Mesenchymal stem cell (in vitro differentiated cells and primary cell): ENCODE data around the gene RFFL.
A peak's percentile ranks its signal among the peaks of the same experiment; 100 is the strongest.

Source experiments
- DNase-seq: peaks from one replicate; pipeline ENCODE4 v3.0.0-alpha.2; 2013
- H2AFZ ChIP-seq: one replicate; pipeline ENCODE4 v1.6.1; 2013; ENCODE audit warnings: low read depth, mild to moderate bottlenecking, control low read depth, inconsistent platforms, low read length, moderate library complexity
- H2AK5ac ChIP-seq: 2 replicates; pipeline ENCODE4 v1.6.1; 2013; ENCODE audit warnings: low read length, moderate library complexity, mild to moderate bottlenecking, inconsistent platforms; ENCODE audit not compliant: severe bottlenecking
- H2BK120ac ChIP-seq: one replicate; pipeline ENCODE4 v1.6.1; 2013; ENCODE audit warnings: low read depth, mild to moderate bottlenecking, inconsistent platforms, low read length, moderate library complexity
- H2BK12ac ChIP-seq, 2 experiments: one replicate each; pipeline ENCODE4 v1.6.1; 2013; ENCODE audit warnings: inconsistent platforms in 2 of 2, low read length in 2 of 2, mild to moderate bottlenecking in 2 of 2, moderate library complexity in 2 of 2, control low read depth in 1 of 2
- H2BK15ac ChIP-seq: one replicate; pipeline ENCODE4 v1.6.1; 2013; ENCODE audit warnings: mild to moderate bottlenecking, low read depth, inconsistent platforms; ENCODE audit not compliant: poor library complexity, severe bottlenecking
- H2BK5ac ChIP-seq: 2 replicates; pipeline ENCODE4 v1.6.1; 2013; ENCODE audit warnings: low read depth, mild to moderate bottlenecking, low read length, control low read depth, inconsistent platforms; ENCODE audit not compliant: poor library complexity, severe bottlenecking
- H3K14ac ChIP-seq, 2 experiments: one replicate each; pipeline ENCODE4 v1.6.1; 2013; ENCODE audit warnings: inconsistent platforms in 2 of 2, low read length in 2 of 2, control low read depth in 1 of 2, mild to moderate bottlenecking in 1 of 2, moderate library complexity in 1 of 2
- H3K18ac ChIP-seq, 2 experiments: one replicate each; pipeline ENCODE4 v1.6.1; 2013; ENCODE audit warnings: inconsistent platforms in 2 of 2, low read length in 2 of 2, control low read depth in 1 of 2, low read depth in 1 of 2, mild to moderate bottlenecking in 1 of 2
- H3K23ac ChIP-seq, 2 experiments: one replicate each; pipeline ENCODE4 v1.6.1; 2013; ENCODE audit warnings: inconsistent platforms in 2 of 2, low read length in 2 of 2, mild to moderate bottlenecking in 2 of 2, moderate library complexity in 2 of 2, control low read depth in 1 of 2
- H3K27ac ChIP-seq: 2 replicates; pipeline ENCODE4 v1.5.1; 2013; ENCODE audit warnings: mild to moderate bottlenecking, moderate library complexity, low read length, control low read depth, inconsistent platforms; ENCODE audit not compliant: poor library complexity, severe bottlenecking
- H3K27me3 ChIP-seq, 2 experiments: 2 replicates each; pipeline versions ENCODE4 v1.6.1 to v1.7.0; 2013; ENCODE audit warnings: low read length in 2 of 2, mild to moderate bottlenecking in 2 of 2, moderate library complexity in 2 of 2, control low read depth in 1 of 2, inconsistent platforms in 1 of 2; ENCODE audit not compliant: control insufficient read depth in 1 of 2, insufficient read depth in 1 of 2
- H3K36me3 ChIP-seq, 2 experiments: 2 replicates each; pipeline versions ENCODE4 v1.6.1 to v1.7.0; 2013; ENCODE audit warnings: low read length in 2 of 2, control low read depth in 1 of 2, inconsistent platforms in 1 of 2, low read depth in 1 of 2, mild to moderate bottlenecking in 1 of 2; ENCODE audit not compliant: insufficient read depth in 2 of 2, control insufficient read depth in 1 of 2
- H3K4ac ChIP-seq, 2 experiments: one replicate each; pipeline ENCODE4 v1.6.1; 2013; ENCODE audit warnings: inconsistent platforms in 2 of 2, low read length in 2 of 2, mild to moderate bottlenecking in 2 of 2, moderate library complexity in 2 of 2, control low read depth in 1 of 2, low read depth in 1 of 2
- H3K4me1 ChIP-seq: 2 replicates; pipeline ENCODE4 v1.6.1; 2013; ENCODE audit warnings: low read depth, low read length, control low read depth; ENCODE audit not compliant: control insufficient read depth, insufficient read depth
- H3K4me2 ChIP-seq: 2 replicates; pipeline ENCODE4 v1.6.1; 2013; ENCODE audit warnings: low read length, mild to moderate bottlenecking, inconsistent platforms; ENCODE audit not compliant: poor library complexity, severe bottlenecking
- H3K4me3 ChIP-seq, 2 experiments: 2 replicates each; pipeline versions ENCODE4 v1.5.1 to v1.7.0; 2013; ENCODE audit warnings: low read length in 2 of 2, mild to moderate bottlenecking in 2 of 2, control low read depth in 1 of 2, low read depth in 1 of 2; ENCODE audit not compliant: insufficient read depth in 1 of 2
- H3K79me1 ChIP-seq: replicated peaks from 2 replicates; pipeline ENCODE4 v1.6.1; 2013; ENCODE audit warnings: mild to moderate bottlenecking, control low read depth, low read length, inconsistent platforms; ENCODE audit not compliant: poor library complexity, severe bottlenecking
- H3K9ac ChIP-seq: 2 replicates; pipeline ENCODE4 v1.7.0; 2013; ENCODE audit warnings: mild to moderate bottlenecking, low read length, moderate library complexity
- H3K9me3 ChIP-seq: 2 replicates; pipeline ENCODE4 v1.7.0; 2013; ENCODE audit warnings: mild to moderate bottlenecking, low read length; ENCODE audit not compliant: control insufficient read depth
- H4K8ac ChIP-seq: one replicate; pipeline ENCODE4 v1.6.1; 2013; ENCODE audit warnings: inconsistent platforms, mild to moderate bottlenecking, low read length, moderate library complexity
- H4K91ac ChIP-seq: one replicate; pipeline ENCODE4 v1.6.1; 2013; ENCODE audit warnings: mild to moderate bottlenecking, low read length, inconsistent platforms
- WGBS: methylation state at CpG from one replicate; pipeline ENCODE4 v1.1.7; 2013; ENCODE audit warnings: mixed read lengths; 5-methylcytosine and 5-hydroxymethylcytosine counted together

Gene RFFL

DNA sequence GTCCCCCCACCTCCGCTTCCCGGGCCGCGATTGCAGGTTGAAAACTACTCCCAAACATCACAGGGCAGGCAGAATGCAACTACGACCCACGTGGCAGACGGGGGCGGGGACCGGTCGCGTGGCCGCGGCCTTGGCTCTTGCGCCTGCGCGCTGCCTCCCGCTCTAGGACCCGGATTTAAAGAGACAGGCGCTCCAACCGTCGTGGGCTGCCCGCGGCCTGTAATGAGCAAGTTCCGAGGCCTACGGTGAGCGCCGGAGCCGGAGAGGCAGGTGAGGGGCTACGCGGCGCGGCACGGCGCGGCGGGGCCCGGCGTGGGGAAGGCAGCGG, 83.2 kb downstream of the RFFL start, which contains the start of gene LIG3:
Gene LIG3 (plus strand): TSS at position 160 of the 328 bp plus-strand sequence. CDS start 2,494 bp downstream, outside the sequence.
- Histone ChIP-seq H2BK15ac (peak within 1 kb of the TSS; percentile 100), H3K79me1 (peaks cover 18% of the 10 kb centered on the region)
- WGBS = under 1% methylated on average over 29 of the region's 39 CpGs

DNA sequence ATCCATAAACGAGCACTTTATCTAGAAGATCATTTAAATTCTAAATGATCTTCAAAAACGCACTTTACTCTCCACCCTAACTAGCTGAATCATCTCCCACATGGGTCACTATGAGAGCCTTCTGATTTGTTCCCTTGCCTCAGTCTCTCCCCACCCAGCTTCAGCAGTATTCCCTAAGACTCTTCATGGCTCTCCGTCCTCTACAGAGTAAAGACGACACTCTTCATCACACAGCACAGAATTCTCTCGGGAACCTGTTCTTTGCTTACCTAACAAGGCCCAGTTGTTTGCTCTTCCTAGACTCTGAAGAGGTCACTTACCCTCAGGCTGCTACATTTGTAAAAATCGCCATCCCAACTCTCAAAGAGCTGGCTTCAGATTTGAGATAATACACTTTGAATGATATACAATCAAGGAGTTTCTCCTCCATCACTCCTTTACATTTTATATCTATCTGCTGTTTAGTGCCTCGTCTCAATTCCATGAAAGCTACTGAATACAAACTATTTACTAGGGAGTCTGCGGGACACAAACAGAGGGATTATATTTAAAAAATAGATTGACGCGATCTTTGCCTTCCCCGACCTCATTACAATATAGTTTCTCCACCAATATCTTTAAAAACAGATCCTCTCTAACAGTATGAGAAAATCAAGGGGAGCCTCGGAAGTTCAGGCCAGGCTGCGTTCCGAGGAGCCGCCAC, 83.7 kb downstream of the RFFL start:
- Histone ChIP-seq H3K4me2 (peak overlapping the region; percentile 62), H3K27ac (peak overlapping the region; percentile 49), H2AFZ (peak overlapping the region; percentile 27), H3K23ac (no peak overlapping the region), H3K14ac (no peak overlapping the region), H2BK5ac (no peak overlapping the region), H4K91ac (no peak overlapping the region), H3K9ac (peak overlapping the region; percentile 98), H3K27me3 (peaks cover 0 to 3% of the 10 kb centered on the region in 2 experiments), H2AK5ac (no peak overlapping the region), H3K4ac (peak overlapping the region in 1 of 2 experiments; percentile 51), H3K4me3 (peak overlapping the region; percentile 81 to 93), H2BK15ac (no peak overlapping the region), H3K4me1 (peaks cover 2% of the 10 kb centered on the region), H3K9me3 (no peaks in the 10 kb centered on the region), H4K8ac (peak overlapping the region; percentile 32), H2BK120ac (no peak overlapping the region), H2BK12ac (no peak overlapping the region), H3K18ac (peak overlapping the region in 1 of 2 experiments; percentile 52), H3K79me1 (peaks cover 18% of the 10 kb centered on the region), H3K36me3 (peaks cover 4 to 6% of the 10 kb centered on the region in 2 experiments)
- 21% methylated on average over 14 of the region's 15 CpGs for WGBS
- DNase-seq = peak; percentile 18

More for the DNA sequence above, 83.2 kb downstream of the RFFL start, which contains the start of gene LIG3:
- peak within 1 kb of the TSS; percentile 91 to 96 for H3K4ac ChIP-seq
- peak within 1 kb of the TSS; percentile 98 for H3K9ac ChIP-seq
- H3K27ac ChIP-seq = peak within 1 kb of the TSS; percentile 90
- H4K91ac ChIP-seq = peak within 1 kb of the TSS; percentile 99
- peak within 1 kb of the TSS; percentile 94 to 99 for H3K18ac ChIP-seq
- peak within 1 kb of the TSS; percentile 81 to 93 for H3K4me3 ChIP-seq
- H2AFZ ChIP-seq = peak within 1 kb of the TSS; percentile 71
- H3K23ac ChIP-seq = peak within 1 kb of the TSS in 1 of 2 experiments; percentile 100
- H2AK5ac ChIP-seq = no peak within 1 kb of the TSS
- H2BK12ac ChIP-seq = peak within 1 kb of the TSS in 1 of 2 experiments; percentile 97
- H3K36me3 ChIP-seq = peaks cover 4 to 6% of the 10 kb centered on the region in 2 experiments
- peaks cover 0 to 2% of the 10 kb centered on the region in 2 experiments for H3K27me3 ChIP-seq
- DNase-seq = peak; percentile 92
- H3K9me3 ChIP-seq = no peaks in the 10 kb centered on the region
- peak within 1 kb of the TSS in 1 of 2 experiments; percentile 99 for H3K14ac ChIP-seq
- peak within 1 kb of the TSS; percentile 98 for H2BK5ac ChIP-seq
- peak within 1 kb of the TSS; percentile 79 for H3K4me2 ChIP-seq
- H2BK120ac ChIP-seq = peak within 1 kb of the TSS; percentile 94
- H4K8ac ChIP-seq = peak within 1 kb of the TSS; percentile 98
- H3K4me1 ChIP-seq = peaks cover 2% of the 10 kb centered on the region

- no peak overlapping the region for H3K27ac ChIP-seq
- H3K36me3 ChIP-seq = peaks cover 4 to 5% of the 10 kb centered on the region in 2 experiments
- peak overlapping the region in 1 of 2 experiments; percentile 49 for H3K4ac ChIP-seq
- no peak for DNase-seq
- no peak overlapping the region for H2BK15ac ChIP-seq
- peak overlapping the region; percentile 53 for H2AK5ac ChIP-seq
- peaks cover 16% of the 10 kb centered on the region for H3K79me1 ChIP-seq
- H4K91ac ChIP-seq = no peak overlapping the region
- H2BK12ac ChIP-seq = no peak overlapping the region
- H3K4me1 ChIP-seq = peaks cover 2% of the 10 kb centered on the region
- H3K9ac ChIP-seq = peak overlapping the region; percentile 98
- no peak overlapping the region for H3K4me2 ChIP-seq
- H2AFZ ChIP-seq = no peak overlapping the region
- no peak overlapping the region for H2BK120ac ChIP-seq
- no peak overlapping the region for H3K14ac ChIP-seq
- H3K18ac ChIP-seq = no peak overlapping the region
- H4K8ac ChIP-seq = no peak overlapping the region
- peaks cover 0 to 3% of the 10 kb centered on the region in 2 experiments for H3K27me3 ChIP-seq
- WGBS = 92% methylated on average over 7 of the region's 7 CpGs
- no peaks in the 10 kb centered on the region for H3K9me3 ChIP-seq
- H2BK5ac ChIP-seq = no peak overlapping the region
- H3K23ac ChIP-seq = no peak overlapping the region
- H3K4me3 ChIP-seq = peak overlapping the region in 1 of 2 experiments; percentile 81
Measured at GRCh38 chr17:34979153-34979552, 84.4 kb downstream of the RFFL start.
